Mesendoderm (in vitro differentiated cells): ENCODE results near the gene MBD4.

ENCODE experiments used
- DNase-seq: peaks from one replicate; pipeline ENCODE4 v3.0.0; 2013
- H2AK5ac ChIP-seq: 2 replicates; pipeline ENCODE4 v1.6.1; 2013; ENCODE audit warnings: low read length, inconsistent platforms
- H2BK120ac ChIP-seq: 2 replicates; pipeline ENCODE4 v1.6.1; 2013; ENCODE audit warnings: low read depth, mild to moderate bottlenecking, low read length, moderate library complexity, mixed read lengths
- H2BK15ac ChIP-seq: replicated peaks from 2 replicates; pipeline ENCODE4 v1.6.1; 2013; ENCODE audit warnings: low read depth, mild to moderate bottlenecking, moderate library complexity
- H2BK5ac ChIP-seq: 2 replicates; pipeline ENCODE4 v1.6.1; 2013; ENCODE audit warnings: low read length, inconsistent platforms
- H3K18ac ChIP-seq: 2 replicates; pipeline ENCODE4 v1.6.1; 2013; ENCODE audit warnings: mild to moderate bottlenecking, low read length, mixed read lengths
- H3K23ac ChIP-seq: one replicate; pipeline ENCODE4 v1.6.1; 2013; ENCODE audit warnings: low read length
- H3K27ac ChIP-seq: 2 replicates; pipeline ENCODE4 v1.5.1; 2013; ENCODE audit warnings: low read depth, mild to moderate bottlenecking, inconsistent platforms, low read length, moderate library complexity
- H3K27me3 ChIP-seq: 2 replicates; pipeline ENCODE4 v1.6.1; 2013; ENCODE audit warnings: low read length, control low read depth, mild to moderate bottlenecking, inconsistent platforms; ENCODE audit not compliant: insufficient read depth, poor library complexity
- H3K36me3 ChIP-seq: 2 replicates; pipeline ENCODE4 v1.6.1; 2013; ENCODE audit warnings: low read length, inconsistent platforms; ENCODE audit not compliant: control insufficient read depth, insufficient read depth
- H3K4ac ChIP-seq: one replicate; pipeline ENCODE4 v1.6.1; 2013; ENCODE audit warnings: low read depth, mild to moderate bottlenecking, low read length, moderate library complexity
- H3K4me1 ChIP-seq: 2 replicates; pipeline ENCODE4 v1.6.1; 2013; ENCODE audit warnings: low read depth, low read length, inconsistent platforms; ENCODE audit not compliant: control insufficient read depth
- H3K4me2 ChIP-seq: 2 replicates; pipeline ENCODE4 v1.6.1; 2013; ENCODE audit warnings: low read length
- H3K4me3 ChIP-seq: 2 replicates; pipeline ENCODE4 v1.5.1; 2013; ENCODE audit warnings: mild to moderate bottlenecking, low read length
- H3K56ac ChIP-seq: one replicate; pipeline ENCODE4 v1.6.1; 2013; ENCODE audit warnings: low read length
- H3K79me1 ChIP-seq: 2 replicates; pipeline ENCODE4 v1.6.1; 2013; ENCODE audit warnings: low read length, inconsistent platforms
- H3K79me2 ChIP-seq: 2 replicates; pipeline ENCODE4 v1.6.1; 2013; ENCODE audit warnings: mild to moderate bottlenecking, low read length; ENCODE audit not compliant: control insufficient read depth, insufficient read depth
- H3K9ac ChIP-seq: 2 replicates; pipeline ENCODE4 v1.6.1; 2013; ENCODE audit warnings: low read length, inconsistent platforms
- H4K5ac ChIP-seq: one replicate; pipeline ENCODE4 v1.6.1; 2013; ENCODE audit warnings: low read length
- H4K8ac ChIP-seq: one replicate; pipeline ENCODE4 v1.6.1; 2013; ENCODE audit warnings: low read depth, mild to moderate bottlenecking, control low read depth, low read length, moderate library complexity
- WGBS: extraction: QIAGEN DNeasy Blood & Tissue Kit; methylation state at CpG from one replicate; pipeline ENCODE4 v1.1.7; 2013; ENCODE audit warnings: low lambda C conversion rate, missing lambda C conversion rate; ENCODE audit not compliant: insufficient coverage; ENCODE audit errors: extremely low coverage; 5-methylcytosine and 5-hydroxymethylcytosine counted together

Gene MBD4

GRCh38 chr3:129404610-129405009 is 35.1 kb downstream of the MBD4 start:
- no peak overlapping the region for H3K27ac ChIP-seq
- H3K36me3 ChIP-seq = no peaks in the 10 kb centered on the region
- H4K5ac ChIP-seq = no peak overlapping the region
- H2AK5ac ChIP-seq = no peak overlapping the region
- H3K23ac ChIP-seq = no peak overlapping the region
- H3K4me2 ChIP-seq = no peak overlapping the region
- H3K4me1 ChIP-seq = no peaks in the 10 kb centered on the region
- no peak overlapping the region for H3K4me3 ChIP-seq
- H3K56ac ChIP-seq = no peak overlapping the region
- no peak overlapping the region for H4K8ac ChIP-seq
- no peak overlapping the region for H2BK5ac ChIP-seq
- no peak overlapping the region for H3K4ac ChIP-seq
- H3K9ac ChIP-seq = no peak overlapping the region
- H3K18ac ChIP-seq = no peak overlapping the region
- H2BK15ac ChIP-seq = no peak overlapping the region
- H3K79me2 ChIP-seq = no peaks in the 10 kb centered on the region
- no peaks in the 10 kb centered on the region for H3K79me1 ChIP-seq
- no CpG with 5 or more reads among the region's 5 CpGs for WGBS
- no peak for DNase-seq
- no peaks in the 10 kb centered on the region for H3K27me3 ChIP-seq
- H2BK120ac ChIP-seq = no peak overlapping the region

GRCh38 chr3:129404130-129404529 is 35.6 kb downstream of the MBD4 start:
- WGBS = no CpG with 5 or more reads among the region's 8 CpGs
- H3K4me2 ChIP-seq = no peak overlapping the region
- H3K79me2 ChIP-seq = peaks cover under 1% of the 10 kb centered on the region
- no peaks in the 10 kb centered on the region for H3K79me1 ChIP-seq
- no peak overlapping the region for H3K4ac ChIP-seq
- H2BK120ac ChIP-seq = no peak overlapping the region
- DNase-seq = no peak
- no peak overlapping the region for H2BK15ac ChIP-seq
- H2AK5ac ChIP-seq = no peak overlapping the region
- no peak overlapping the region for H3K18ac ChIP-seq
- H3K36me3 ChIP-seq = no peaks in the 10 kb centered on the region
- no peak overlapping the region for H3K23ac ChIP-seq
- no peaks in the 10 kb centered on the region for H3K27me3 ChIP-seq
- H4K5ac ChIP-seq = no peak overlapping the region
- H3K9ac ChIP-seq = no peak overlapping the region
- no peak overlapping the region for H3K27ac ChIP-seq
- H4K8ac ChIP-seq = no peak overlapping the region
- no peaks in the 10 kb centered on the region for H3K4me1 ChIP-seq
- no peak overlapping the region for H3K56ac ChIP-seq
- no peak overlapping the region for H2BK5ac ChIP-seq
- H3K4me3 ChIP-seq = no peak overlapping the region

GRCh38 chr3:129403450-129403849 is 36.3 kb downstream of the MBD4 start:
- H3K4me1 ChIP-seq = no peaks in the 10 kb centered on the region
- no peak overlapping the region for H3K18ac ChIP-seq
- H3K27me3 ChIP-seq = no peaks in the 10 kb centered on the region
- H3K4me3 ChIP-seq = no peak overlapping the region
- no peak for DNase-seq
- H4K8ac ChIP-seq = no peak overlapping the region
- WGBS = no CpG with 5 or more reads among the region's 7 CpGs
- no peak overlapping the region for H2BK5ac ChIP-seq
- H3K23ac ChIP-seq = no peak overlapping the region
- H3K79me2 ChIP-seq = peaks cover 7% of the 10 kb centered on the region
- H3K27ac ChIP-seq = no peak overlapping the region
- H3K56ac ChIP-seq = no peak overlapping the region
- no peak overlapping the region for H2BK120ac ChIP-seq
- H4K5ac ChIP-seq = no peak overlapping the region
- no peak overlapping the region for H2AK5ac ChIP-seq
- H3K36me3 ChIP-seq = no peaks in the 10 kb centered on the region
- no peak overlapping the region for H3K4me2 ChIP-seq
- H3K79me1 ChIP-seq = peaks cover 3% of the 10 kb centered on the region
- H3K9ac ChIP-seq = no peak overlapping the region
- H3K4ac ChIP-seq = no peak overlapping the region
- no peak overlapping the region for H2BK15ac ChIP-seq

GRCh38 chr3:129402616-129403015 is 37.1 kb downstream of the MBD4 start:
- H3K27me3 ChIP-seq = no peaks in the 10 kb centered on the region
- H3K18ac ChIP-seq = no peak overlapping the region
- no peak overlapping the region for H4K8ac ChIP-seq
- DNase-seq = no peak
- no CpG with 5 or more reads among the region's 4 CpGs for WGBS
- no peak overlapping the region for H3K4me3 ChIP-seq
- no peak overlapping the region for H2AK5ac ChIP-seq
- no peaks in the 10 kb centered on the region for H3K36me3 ChIP-seq
- no peak overlapping the region for H2BK120ac ChIP-seq
- peaks cover 7% of the 10 kb centered on the region for H3K79me1 ChIP-seq
- H4K5ac ChIP-seq = no peak overlapping the region
- no peak overlapping the region for H3K4ac ChIP-seq
- no peak overlapping the region for H3K27ac ChIP-seq
- no peak overlapping the region for H2BK5ac ChIP-seq
- H2BK15ac ChIP-seq = no peak overlapping the region
- H3K56ac ChIP-seq = no peak overlapping the region
- no peak overlapping the region for H3K23ac ChIP-seq
- H3K9ac ChIP-seq = no peak overlapping the region
- peaks cover 16% of the 10 kb centered on the region for H3K79me2 ChIP-seq
- H3K4me1 ChIP-seq = peaks cover 5% of the 10 kb centered on the region
- H3K4me2 ChIP-seq = no peak overlapping the region

GRCh38 chr3:129402210-129402609 is 37.5 kb downstream of the MBD4 start:
- Histone ChIP-seq H2BK15ac (no peak overlapping the region), H3K4me3 (no peak overlapping the region), H3K18ac (no peak overlapping the region), H3K27ac (no peak overlapping the region), H3K27me3 (no peaks in the 10 kb centered on the region), H3K9ac (no peak overlapping the region), H3K36me3 (no peaks in the 10 kb centered on the region), H3K4me1 (peaks cover 5% of the 10 kb centered on the region), H2BK120ac (no peak overlapping the region), H3K79me2 (peaks cover 20% of the 10 kb centered on the region), H3K79me1 (peaks cover 10% of the 10 kb centered on the region), H2BK5ac (no peak overlapping the region), H3K23ac (no peak overlapping the region), H3K56ac (no peak overlapping the region), H3K4me2 (no peak overlapping the region), H4K5ac (no peak overlapping the region), H2AK5ac (no peak overlapping the region), H3K4ac (no peak overlapping the region), H4K8ac (no peak overlapping the region)
- DNase-seq = no peak
- no CpG with 5 or more reads among the region's 7 CpGs for WGBS

GRCh38 chr3:129399895-129400357 is 39.8 kb downstream of the MBD4 start:
- Histone ChIP-seq H2BK120ac (no peak overlapping the region), H4K8ac (no peak overlapping the region), H4K5ac (no peak overlapping the region), H3K4me2 (no peak overlapping the region), H3K36me3 (no peaks in the 10 kb centered on the region), H3K4ac (no peak overlapping the region), H3K18ac (no peak overlapping the region), H3K79me1 (peaks cover 19% of the 10 kb centered on the region), H2AK5ac (no peak overlapping the region), H3K27me3 (no peaks in the 10 kb centered on the region), H2BK5ac (no peak overlapping the region), H3K23ac (no peak overlapping the region), H3K9ac (no peak overlapping the region), H3K56ac (no peak overlapping the region), H3K4me3 (no peak overlapping the region), H3K4me1 (peaks cover 5% of the 10 kb centered on the region), H3K27ac (no peak overlapping the region), H2BK15ac (no peak overlapping the region), H3K79me2 (peaks cover 37% of the 10 kb centered on the region)
- WGBS = no CpG with 5 or more reads among the region's 8 CpGs
- peak; percentile 44 for DNase-seq
